Measurements from ENCODE around the gene NT5E.

The NT5E gene

DNA sequence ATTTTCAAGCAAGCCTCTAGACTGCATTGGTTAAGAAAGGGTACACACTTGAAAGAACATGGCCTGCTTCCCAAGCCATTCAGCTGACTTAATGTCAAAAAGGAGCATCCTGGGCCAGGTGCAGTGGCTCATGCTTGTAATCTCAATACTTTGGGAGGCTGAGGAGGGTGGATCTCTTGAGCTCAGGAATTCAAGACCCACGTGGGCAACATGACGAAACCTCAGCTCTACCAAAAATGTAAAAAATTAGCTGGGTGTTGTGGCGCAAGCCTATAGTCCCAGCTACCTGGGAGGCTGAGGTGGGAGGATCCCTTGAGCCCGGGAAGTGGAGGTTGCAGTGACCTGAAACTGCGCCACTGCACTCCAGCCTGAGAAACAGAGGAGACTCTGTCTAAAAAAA lies 26.9 kb upstream of the NT5E start:
- DNase-seq: no peak

DNA sequence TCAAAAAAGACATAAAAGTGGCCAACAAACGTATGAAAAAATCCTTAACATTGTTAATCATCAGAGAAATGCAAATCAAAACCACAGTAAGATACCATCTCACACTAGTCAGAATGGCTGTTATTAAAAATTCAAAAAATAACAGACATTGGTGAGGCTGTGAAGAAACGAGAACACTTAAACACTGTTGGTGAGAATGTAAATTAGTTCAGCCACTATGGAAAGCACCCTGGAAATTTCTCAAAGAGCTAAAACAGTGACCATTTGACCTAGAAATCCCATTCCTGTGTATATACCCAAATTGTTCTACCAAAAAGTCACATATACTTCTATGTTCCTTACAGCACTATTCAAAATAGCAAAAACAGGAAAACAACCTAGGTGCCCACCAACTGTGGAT lies 24.9 kb upstream of the NT5E start:
- no peak for DNase-seq

DNA sequence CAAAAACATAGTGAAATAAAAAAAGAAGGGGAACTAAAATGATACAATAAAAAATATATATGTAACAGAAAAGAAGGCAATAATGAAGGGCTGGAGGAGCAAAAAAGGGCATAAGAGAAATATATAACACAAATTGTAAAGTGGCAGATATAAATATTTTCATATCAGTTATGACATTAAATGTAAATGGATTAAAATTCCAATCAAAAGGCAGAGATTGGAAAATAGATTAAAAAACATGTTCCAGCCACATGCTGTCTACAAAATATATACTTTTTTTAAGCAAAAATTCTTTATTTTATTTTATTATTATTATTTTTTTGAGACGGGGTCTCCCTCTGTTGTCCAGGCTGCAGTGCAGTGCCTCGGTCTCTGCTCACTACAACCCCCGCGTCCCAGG lies 23.9 kb upstream of the NT5E start:
- DNase-seq: no peak

DNA sequence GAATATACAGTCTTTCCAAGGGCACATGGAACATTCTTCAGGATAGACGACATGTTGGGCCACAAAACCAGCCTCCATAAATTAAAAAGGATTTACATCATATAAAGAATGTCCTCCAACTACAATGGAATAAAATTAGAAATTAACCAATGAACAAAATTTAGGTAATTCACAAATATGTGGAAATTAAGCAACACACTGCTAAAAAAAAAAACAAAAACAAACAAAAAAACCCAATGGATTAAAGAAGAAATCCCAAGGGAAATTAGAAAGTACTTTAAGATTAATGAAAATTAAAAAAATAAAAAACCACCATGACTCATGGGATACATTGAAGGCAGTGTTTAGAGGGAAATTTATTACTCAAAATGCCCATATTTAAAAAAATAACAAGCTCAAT lies 21.4 kb upstream of the NT5E start:
- no peak for DNase-seq

DNA sequence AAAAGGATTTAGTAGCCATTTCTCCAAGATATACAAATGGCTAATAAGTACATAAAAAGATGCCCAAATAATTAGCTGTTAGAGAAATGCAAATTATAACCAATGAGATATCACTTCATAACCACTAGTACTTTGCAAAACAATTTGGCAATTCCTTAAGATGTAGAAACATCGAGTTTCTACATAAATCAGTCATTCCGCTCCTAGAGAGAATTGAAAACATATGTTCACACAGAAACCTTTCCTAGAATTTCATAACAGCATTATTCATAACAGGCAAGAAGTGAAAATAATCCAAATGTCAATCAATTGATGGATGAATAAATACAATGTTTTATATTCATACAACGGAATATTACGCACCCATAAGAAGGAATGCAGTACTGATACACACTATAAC lies 20.5 kb upstream of the NT5E start:
- no peak for DNase-seq

DNA sequence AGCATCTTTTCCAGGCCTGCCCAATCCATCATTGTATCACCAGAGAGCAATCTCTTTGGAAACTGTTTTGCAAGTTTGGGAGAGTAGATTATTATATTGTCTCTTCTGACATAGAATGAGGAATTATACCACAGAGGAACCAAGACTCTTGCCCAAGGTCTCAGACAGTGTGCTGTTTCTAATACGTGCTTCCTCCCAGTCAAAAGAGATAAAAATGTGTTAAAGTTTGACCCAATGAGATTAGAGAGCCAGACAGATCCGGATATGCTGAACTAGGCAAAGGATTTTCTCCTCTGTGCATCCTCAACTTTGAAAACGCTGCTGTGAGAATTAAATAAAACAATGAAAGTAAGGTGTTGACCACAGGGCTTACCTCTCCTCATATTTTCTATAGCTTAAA lies 18.6 kb upstream of the NT5E start:
- no peak for DNase-seq

DNA sequence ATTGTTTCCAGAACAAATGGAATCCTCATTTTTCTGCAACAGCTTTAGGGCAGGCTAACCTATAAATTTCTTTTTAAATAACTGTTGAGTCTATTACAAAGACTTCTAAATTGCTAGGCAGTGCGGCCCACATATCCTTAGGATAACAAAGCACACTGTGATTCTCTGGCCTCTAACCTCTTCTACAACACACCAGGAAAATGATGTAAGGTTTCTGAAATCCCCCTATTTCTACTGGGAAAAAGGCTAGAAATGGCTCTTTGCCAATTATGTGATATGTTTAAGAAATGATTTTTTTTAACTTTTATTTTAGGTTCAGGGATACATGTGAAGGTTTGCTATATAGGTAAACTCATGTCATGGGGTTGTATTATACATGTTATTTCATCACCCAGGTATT lies 17.3 kb upstream of the NT5E start:
- DNase-seq: no peak

DNA sequence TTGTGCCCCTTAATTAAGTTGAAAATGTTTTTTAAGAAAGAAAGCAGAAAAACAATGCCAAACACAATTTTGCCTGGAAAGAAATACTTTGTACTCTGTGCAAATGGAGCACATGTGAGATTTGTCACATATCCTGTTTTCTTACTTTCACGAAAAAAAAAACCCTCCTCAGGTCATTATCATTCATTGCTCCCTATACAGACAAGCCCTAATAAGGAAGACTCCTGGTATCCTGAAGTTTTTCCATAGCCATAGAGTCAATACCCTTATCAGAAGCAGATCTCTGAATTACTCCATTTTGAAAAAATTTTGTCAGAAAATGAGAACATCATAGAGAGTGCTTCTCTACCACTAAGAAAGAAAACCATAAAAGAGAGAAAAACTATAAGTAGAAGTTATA lies 14.0 kb upstream of the NT5E start:
- no peak for DNase-seq

DNA sequence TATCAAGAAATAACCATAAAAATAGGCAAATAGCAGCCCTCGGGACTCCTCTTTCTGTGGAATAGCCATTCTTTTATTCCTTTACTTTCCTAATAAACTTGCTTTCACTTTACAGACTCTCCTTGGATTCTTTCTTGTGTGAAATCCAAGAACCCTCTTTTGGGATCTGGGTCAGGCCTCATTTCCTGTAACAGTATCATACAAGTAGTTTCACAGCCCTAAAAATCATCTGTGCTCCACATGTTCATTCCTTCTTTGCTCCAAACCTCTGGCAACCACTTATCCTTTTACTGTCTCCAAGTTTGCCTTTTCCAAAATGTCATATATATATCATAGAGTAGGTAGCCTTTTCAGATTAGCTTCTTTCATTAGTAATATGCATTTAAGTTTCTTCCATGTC lies 13.5 kb upstream of the NT5E start:
- no peak for DNase-seq

DNA sequence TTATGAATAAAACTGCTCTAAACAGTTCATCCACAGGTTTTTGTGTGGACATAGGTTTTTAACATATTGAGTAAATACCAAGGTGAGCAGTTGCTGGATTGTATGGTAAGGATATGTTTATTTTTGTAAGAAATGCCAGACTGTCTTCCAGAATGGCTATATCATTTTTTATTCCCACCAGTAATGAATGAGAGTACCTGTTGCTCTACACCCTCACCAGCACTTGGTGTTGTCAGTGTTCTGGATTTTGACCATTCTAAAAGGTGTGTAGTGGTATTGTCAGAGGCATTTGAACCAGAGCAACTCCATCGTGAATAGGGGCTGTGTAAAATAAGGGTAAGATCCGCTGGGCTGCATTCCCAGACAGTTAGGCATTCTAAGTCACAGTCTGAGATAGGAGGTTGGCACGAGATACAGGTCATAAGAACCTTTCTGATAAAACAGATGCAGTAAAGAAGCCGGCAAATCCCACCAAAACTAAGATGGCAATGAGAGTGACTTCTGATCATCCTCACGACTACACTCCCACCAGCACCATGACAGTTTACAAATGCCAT lies 12.9 kb upstream of the NT5E start:
- no peak for DNase-seq

DNA sequence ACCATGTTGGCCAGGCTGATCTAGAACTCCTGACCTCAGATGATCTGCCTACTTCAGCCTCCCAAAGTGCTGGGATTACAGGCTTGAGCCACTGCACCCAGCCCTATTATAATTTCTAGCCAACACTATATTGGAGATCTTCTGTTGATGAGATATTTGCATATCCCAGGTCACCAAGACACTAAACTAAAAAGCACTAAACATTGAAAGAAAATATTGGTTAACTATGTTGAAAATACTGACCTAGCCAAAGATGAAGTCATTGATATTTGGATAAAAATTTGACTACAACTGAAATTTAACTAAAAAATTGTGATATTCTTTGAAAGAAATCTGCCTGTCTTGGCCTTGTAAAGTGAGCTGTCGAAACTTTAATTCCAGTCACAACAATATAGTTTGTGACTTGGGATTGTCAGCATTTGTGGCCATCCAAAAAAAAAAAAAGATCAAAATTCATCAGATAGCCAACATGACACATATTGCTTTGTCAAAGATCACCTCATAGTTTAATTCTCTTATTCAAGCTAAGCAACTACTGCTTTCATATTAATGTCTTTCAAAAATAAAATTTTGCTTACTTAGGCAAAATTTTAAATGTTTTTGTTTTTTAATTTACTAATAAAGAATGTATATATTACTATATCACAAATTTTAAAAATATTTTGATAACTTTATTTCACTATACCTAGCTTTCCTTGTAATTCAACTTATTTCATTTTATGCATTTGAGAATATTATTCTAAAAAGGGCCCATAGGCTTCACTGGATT lies 6.3 kb upstream of the NT5E start:
- no peak for DNase-seq

DNA sequence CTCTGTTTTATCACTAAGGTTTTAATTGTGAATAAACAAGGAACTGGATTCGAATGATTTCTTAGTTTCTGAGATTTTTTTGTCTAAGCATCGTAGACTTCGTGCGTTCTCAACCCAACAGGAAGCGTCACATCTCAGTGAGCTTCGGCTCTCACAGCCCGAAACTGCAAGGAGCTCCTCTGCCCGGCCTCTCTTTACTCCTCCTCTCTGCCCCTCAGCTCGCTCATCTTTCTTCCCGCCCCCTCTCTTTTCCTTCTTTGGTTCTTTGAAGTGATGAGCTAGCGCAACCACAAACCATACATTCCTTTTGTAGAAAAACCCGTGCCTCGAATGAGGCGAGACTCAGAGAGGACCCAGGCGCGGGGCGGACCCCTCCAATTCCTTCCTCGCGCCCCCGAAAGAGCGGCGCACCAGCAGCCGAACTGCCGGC lies 480 bp upstream of the NT5E start:
- no peak for DNase-seq

DNA sequence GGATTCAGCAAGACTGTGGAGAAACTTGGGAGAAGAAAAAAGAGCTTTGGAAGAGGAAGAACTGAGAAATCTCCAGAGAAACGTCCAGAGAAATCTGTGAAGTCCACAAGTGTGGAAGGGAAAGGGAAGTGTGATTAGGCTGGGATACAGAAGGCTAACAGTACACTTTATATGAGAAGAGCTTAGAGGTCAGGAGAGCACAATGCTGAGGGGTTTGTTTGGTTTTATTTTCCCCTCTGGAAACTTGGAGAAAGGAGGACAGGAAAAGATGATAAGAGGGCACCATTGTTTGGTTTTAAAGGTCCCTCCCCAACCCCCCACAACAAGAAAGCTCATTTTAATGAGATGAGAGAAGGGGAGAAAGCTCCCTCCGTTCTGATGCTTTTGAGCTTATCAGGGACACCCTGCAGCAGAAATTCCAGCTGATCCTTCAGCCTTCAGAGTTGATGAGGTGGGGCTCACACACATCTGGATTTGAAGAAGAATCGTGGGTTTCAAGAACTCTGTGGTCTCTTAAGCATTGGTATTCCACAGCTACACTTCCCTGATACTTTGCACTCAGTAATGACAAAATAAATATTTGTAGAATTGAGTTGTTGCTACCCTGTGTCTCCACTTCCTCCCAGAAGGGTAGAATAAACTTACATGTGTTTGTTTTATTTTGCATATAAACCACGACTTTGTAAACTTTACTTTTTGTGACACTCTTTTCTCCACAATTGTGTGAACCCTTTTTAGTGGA lies 1.9 kb downstream of the NT5E start:
- DNase-seq: no peak

DNA sequence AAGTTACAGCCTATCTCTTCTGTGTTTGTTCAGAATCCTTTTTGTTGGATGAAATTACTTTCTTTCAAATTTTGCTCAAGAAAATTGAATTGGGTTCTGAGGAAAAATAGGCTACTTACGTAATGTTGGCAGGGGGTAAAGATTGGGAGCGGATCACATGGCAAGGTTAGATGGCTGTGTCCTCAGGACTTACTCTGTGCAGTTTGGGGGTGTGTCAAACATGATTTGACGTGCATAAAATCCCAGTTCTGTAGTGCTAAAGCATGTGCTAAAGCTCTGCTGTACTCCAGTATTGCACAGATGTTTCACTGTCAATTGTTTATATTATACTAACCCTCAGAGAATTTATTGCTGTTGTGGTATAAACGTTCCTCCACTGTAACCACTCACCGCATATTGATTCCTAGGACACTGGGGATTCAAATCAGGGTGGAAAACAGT lies 2.6 kb downstream of the NT5E start:
- DNase-seq: no peak

DNA sequence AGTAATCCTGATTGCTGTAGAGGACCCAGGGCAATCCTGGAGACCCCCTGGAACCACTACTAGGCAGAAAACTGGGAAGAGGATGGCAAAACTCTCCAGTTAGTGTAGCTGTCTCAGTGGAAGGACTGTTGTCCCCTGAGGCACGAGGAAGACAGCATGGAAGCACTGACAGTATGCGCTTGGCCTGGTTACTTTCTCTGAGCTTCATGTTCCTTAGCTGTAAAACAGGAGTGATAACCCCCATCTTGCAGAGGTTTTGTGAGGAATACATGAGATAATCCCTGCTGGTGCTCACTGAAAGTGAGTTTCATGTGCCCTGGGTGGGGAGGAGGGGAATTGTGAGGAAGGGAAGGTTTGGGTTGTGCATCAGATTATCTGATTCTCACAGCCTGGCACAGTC lies 3.2 kb downstream of the NT5E start:
- no peak for DNase-seq

DNA sequence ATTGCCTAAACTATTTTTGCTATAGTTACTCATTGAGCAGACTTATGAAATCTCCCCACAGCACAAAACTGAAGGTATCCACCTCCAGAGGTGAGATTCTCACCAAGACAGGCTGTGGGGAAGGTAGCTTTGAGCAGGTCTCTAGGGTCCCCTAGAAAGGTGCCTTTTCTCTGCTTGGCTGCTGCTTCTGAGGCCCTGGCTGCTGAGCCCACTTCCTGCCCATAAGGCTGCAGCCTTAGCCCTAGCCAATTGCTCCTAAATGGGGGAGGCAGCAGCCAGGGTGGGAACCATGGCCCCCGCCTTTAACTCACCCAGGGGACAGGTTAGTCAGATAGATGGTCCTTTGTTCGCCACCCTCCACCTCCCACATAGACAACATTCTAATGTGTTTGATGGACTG lies 3.6 kb downstream of the NT5E start:
- DNase-seq: no peak

DNA sequence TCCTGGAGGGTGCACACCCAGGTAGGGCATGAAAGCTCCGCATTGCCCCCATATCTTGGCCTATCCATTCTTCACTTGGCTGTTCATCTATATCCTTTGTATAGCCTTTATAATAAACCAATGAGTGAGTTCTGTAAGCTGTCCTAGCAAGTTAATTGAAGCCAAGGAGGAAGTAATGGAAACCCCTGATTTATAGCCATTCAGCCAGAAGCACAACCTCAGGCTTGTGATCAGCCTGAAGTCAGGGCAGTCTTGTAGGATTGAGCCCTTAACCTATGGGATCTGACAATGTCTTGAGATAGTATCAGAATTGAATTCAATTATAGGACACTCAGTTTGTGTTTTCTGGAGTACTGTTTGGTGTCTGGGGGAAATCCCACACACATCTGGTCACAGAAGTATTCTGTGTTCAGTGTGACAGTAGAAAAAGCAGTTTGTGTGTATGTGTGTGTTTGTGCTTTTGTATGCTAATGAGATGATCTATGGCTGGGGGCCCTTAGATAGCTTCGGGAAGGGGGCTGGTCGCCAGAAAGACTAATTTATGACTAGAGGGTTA lies 5.7 kb downstream of the NT5E start:
- no peak for DNase-seq

DNA sequence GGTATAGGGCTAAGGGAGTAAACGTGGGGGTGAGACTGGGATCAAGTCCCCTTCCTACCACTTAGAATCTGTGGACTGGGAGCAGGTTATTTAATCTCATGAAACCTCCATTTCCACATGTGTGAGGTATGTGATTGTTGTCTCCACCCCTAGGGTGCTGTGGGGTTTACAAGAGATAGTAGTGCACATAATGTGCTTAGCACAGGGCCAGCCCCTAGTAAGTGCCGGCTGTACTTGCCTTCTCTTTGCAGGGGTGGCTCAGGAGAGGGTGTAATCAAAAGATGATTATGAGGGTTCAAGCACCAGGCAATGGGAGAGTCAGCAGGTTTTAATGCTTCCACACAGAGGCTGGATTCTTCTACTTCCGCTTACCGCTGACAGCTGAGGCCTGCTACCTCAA lies 6.9 kb downstream of the NT5E start:
- DNase-seq: no peak

DNA sequence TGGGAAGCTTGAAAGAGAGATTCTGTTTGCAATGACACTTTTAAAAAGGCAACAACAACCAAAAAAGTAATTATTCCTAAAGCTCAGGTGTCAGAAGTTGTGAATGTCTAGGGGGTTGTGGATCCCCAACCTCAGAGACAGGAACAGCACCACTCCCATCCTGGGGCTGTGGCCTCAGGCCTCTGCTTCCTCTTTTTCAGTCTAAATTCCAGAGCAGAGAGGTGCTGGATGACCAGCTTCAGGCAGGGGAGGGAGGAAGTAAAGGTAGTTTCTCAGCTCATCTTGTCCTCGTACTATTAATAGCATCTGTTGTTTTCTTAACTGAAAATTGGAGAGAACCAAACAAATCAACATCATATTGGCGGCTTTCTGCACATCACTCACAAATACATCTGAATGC lies 8.3 kb downstream of the NT5E start:
- DNase-seq: no peak

DNA sequence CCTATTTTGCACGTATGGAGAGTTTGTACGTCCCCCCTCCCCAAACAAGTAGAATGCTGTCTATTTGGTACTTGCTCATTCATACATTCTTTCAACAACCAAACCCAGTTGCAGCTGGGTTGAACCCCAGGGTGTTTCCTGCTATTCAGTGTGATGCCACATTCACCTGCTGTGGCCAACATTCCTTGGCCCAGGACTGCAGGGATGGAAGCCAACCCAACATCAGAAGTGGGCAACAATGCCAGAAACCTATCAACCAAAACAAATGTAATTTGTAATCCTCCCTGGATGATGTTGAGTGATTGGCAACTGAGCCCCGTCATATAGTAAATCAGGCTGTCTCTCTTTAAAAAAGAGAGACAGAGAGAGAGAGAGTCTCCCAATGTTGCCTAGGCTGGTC lies 8.9 kb downstream of the NT5E start:
- DNase-seq: no peak

DNA sequence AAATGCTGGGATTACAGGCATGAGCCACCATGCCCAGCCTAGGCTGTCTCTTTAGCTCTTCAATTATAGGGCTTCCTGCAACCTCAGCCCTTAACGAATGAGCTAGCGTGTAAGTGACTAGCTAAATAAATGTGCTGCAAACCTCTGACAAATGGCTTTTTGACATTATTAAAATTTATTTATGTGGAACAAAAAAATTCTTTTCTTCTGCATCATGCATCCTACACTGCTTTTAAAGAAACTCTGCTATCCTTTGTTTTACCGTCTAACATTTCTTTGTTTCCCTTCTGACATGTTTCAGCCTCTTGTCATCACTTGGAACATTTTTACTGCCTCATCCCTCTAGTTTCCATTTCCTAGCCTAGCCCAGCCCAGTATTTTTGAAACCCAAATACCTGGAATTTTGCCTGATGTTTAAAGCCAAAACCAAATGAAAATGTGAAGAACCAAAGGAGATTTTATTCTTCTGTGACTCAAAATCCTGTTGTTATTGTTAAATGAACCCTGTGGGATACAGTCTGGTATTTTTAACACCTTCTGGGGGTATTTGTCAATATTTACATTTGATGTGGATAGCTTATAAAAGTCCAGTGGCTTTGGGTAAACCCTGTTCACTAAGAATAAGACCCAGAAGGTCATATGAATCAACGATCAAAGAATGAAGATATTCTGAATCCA lies 9.5 kb downstream of the NT5E start:
- no peak for DNase-seq

DNA sequence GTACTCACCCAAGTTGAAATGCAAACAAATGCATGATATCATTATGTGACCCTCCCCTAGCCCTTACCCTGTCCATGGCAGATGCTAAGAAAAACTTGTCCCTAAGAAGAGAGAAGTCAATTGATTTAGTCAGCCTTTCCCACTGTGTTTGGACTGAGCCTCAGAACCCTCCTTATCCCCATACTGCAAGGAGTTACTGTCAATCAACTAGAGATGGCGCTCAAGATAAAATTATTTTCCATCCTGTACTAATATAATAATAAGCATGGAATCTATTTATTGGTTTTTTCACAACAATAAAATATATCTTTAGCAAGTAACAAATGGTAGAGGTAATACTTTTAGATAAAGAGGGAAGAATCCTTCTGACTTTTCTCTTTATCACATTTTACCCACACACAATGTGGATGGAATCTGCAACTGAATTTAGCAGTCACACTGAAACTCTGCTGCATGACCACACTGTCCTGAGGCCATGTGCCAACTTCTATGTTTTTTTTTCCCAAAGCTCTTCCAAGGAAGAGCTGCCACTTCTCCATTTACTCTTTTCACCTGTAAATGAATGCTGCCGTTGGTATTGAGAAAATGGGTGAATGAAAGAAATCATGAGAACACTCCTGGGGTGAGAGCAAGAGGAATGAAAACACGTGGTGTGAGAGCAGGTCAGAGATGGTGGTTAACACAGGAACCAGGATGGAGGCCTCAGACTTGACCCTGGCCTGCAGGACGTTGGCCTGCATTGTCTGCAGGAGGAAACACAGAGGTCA lies 10.5 kb downstream of the NT5E start:
- DNase-seq: no peak
